Loucy (cell line): ENCODE results near the gene SNIP1.
"Not testable (repeated sequence)": the region's sequence is repeated elsewhere in the genome, so short reads cannot be mapped to it uniquely, and the experiment has no call there.

ENCODE experiments used
- H2AFZ ChIP-seq: fragments of 200-600 bp; sonication (generic); 2 replicates; pipeline ENCODE4 v1.6.0; 2016; ENCODE audit warnings: antibody characterized with exemption, mild to moderate bottlenecking, low read length, moderate library complexity
- H3F3A ChIP-seq: fragments of 200-600 bp; 2 replicates; pipeline ENCODE4 v1.6.0; 2016; ENCODE audit warnings: antibody characterized with exemption, low read depth, mild to moderate bottlenecking
- H3K27me3 ChIP-seq: fragments of 200-600 bp; sonication (generic); 2 replicates; pipeline ENCODE4 v1.6.1; 2014; ENCODE audit warnings: low read length, mild to moderate bottlenecking; ENCODE audit not compliant: insufficient read depth, poor library complexity, severe bottlenecking
- H3K36me3 ChIP-seq: fragments of 200-600 bp; sonication (generic); 2 replicates; pipeline ENCODE4 v1.6.1; 2016; ENCODE audit warnings: low read length; ENCODE audit not compliant: insufficient read depth
- H3K4me1 ChIP-seq: fragments of 200-600 bp; sonication (generic); 2 replicates; pipeline ENCODE4 v1.5.1; 2014; ENCODE audit warnings: low read length, mild to moderate bottlenecking; ENCODE audit not compliant: insufficient read depth, poor library complexity, severe bottlenecking
- H3K4me2 ChIP-seq: fragments of 200-600 bp; sonication (generic); 2 replicates; pipeline ENCODE4 v1.6.0; 2014; ENCODE audit warnings: antibody characterized with exemption, low read length, low read depth, mild to moderate bottlenecking; ENCODE audit not compliant: poor library complexity, severe bottlenecking
- H3K4me3 ChIP-seq: fragments of 200-600 bp; sonication (generic); 2 replicates; pipeline ENCODE4 v1.5.1; 2014; ENCODE audit warnings: low read length, mild to moderate bottlenecking, mixed read lengths; ENCODE audit not compliant: poor library complexity, severe bottlenecking
- H3K79me2 ChIP-seq: fragments of 200-600 bp; sonication (generic); 2 replicates; pipeline ENCODE4 v1.6.1; 2014; ENCODE audit warnings: low read length; ENCODE audit not compliant: insufficient read depth
- H3K9ac ChIP-seq: fragments of 200-600 bp; sonication (generic); 2 replicates; pipeline ENCODE4 v1.6.0; 2014; ENCODE audit warnings: mild to moderate bottlenecking, low read depth, low read length, moderate library complexity; ENCODE audit not compliant: poor library complexity, severe bottlenecking
- H3K9me2 ChIP-seq: fragments of 200-600 bp; sonication (generic); replicated peaks from 2 replicates; pipeline ENCODE4 v1.6.1; 2016; ENCODE audit warnings: low read depth, low read length, mixed read lengths
- H3K9me3 ChIP-seq: fragments of 200-600 bp; sonication (generic); 2 replicates; pipeline ENCODE4 v1.6.1; 2014; ENCODE audit warnings: mild to moderate bottlenecking, antibody characterized with exemption, low read length, low read depth; ENCODE audit not compliant: insufficient read depth
- H4K20me1 ChIP-seq: fragments of 200-600 bp; sonication (generic); 2 replicates; pipeline ENCODE4 v1.6.0; 2014; ENCODE audit warnings: antibody characterized with exemption, low read length, mild to moderate bottlenecking; ENCODE audit not compliant: insufficient read depth, poor library complexity, severe bottlenecking
- EZH2phosphoT487 ChIP-seq: fragments of 200-600 bp; IDR thresholded peaks from 2 replicates; pipeline ENCODE4 v1.6.1; 2018; ENCODE audit warnings: antibody characterized with exemption, mild to moderate bottlenecking, moderate library complexity, borderline replicate concordance
- TF ChIP-seq, protein P1 (sequence below): fragments of 200-600 bp; sonication (generic); conservative IDR thresholded peaks from 2 replicates; pipeline ENCODE4 v1.5.1; 2014; ENCODE audit warnings: mild to moderate bottlenecking, antibody characterized with exemption, low read length

The SNIP1 gene

DNA sequence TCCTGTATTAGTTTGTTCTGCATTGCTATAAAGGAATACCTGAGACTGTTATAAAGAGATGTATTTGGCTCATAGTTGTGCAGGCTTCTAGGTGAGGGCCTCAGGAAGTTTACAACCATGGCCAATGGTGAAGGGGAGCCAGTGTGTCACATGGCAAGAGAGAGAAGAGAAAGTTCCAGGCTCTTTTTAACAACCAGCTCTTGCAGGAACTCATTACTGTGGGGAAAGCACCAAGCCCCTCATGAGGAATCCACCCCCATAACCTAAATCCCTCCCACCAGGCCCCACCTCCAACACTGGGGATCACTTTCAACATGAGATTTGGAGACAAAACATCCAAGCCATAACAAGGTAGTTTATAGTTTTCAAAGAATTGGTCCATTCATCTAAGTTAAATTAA is 34.5 kb downstream of the SNIP1 start:
- Histone ChIP-seq H3K9me3 (peaks cover 3% of the 10 kb centered on the region; the same call in 1 of the 2 replicates), H3F3A (no peaks in the 10 kb centered on the region), H3K9me2 (no peaks in the 10 kb centered on the region), H3K4me2 (peak overlapping the region; percentile 89), H4K20me1 (no peaks in the 10 kb centered on the region), H3K4me1 (peaks cover 9% of the 10 kb centered on the region), H3K4me3 (peak overlapping the region; percentile 85), H3K36me3 (no peaks in the 10 kb centered on the region), H2AFZ (peak overlapping the region; percentile 82; the same call in 1 of the 2 replicates), H3K27me3 (no peaks in the 10 kb centered on the region), H3K9ac (peak overlapping the region; percentile 78), H3K79me2 (peaks cover 7% of the 10 kb centered on the region; the same call in 1 of the 2 replicates)
- TF ChIP-seq, protein P1, sequence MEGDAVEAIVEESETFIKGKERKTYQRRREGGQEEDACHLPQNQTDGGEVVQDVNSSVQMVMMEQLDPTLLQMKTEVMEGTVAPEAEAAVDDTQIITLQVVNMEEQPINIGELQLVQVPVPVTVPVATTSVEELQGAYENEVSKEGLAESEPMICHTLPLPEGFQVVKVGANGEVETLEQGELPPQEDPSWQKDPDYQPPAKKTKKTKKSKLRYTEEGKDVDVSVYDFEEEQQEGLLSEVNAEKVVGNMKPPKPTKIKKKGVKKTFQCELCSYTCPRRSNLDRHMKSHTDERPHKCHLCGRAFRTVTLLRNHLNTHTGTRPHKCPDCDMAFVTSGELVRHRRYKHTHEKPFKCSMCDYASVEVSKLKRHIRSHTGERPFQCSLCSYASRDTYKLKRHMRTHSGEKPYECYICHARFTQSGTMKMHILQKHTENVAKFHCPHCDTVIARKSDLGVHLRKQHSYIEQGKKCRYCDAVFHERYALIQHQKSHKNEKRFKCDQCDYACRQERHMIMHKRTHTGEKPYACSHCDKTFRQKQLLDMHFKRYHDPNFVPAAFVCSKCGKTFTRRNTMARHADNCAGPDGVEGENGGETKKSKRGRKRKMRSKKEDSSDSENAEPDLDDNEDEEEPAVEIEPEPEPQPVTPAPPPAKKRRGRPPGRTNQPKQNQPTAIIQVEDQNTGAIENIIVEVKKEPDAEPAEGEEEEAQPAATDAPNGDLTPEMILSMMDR: no peak
- no peak for TF ChIP-seq EZH2phosphoT487

DNA sequence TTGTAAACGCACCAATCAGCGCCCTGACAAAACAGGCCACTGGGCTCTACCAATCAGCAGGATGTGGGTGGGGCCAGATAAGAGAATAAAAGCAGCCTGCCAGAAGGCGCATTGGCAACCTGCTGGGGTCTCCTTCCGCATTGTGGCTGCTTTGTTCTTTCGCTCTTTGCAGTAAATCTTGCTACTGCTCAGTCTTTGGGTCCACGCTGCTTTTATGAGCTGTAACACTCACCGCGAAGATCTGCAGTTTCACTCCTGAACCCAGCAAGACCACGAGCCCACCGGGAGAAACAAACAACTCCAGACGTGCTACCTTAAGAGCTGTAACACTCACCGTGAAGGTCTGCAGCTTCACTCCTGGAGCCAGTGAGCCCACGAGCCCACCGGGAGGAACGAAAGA is 35.2 kb downstream of the SNIP1 start:
- not testable (repeated sequence) for H4K20me1 ChIP-seq, H3K27me3 ChIP-seq, H3K9me2 ChIP-seq, H3K9me3 ChIP-seq, H3F3A ChIP-seq, H3K4me1 ChIP-seq, H3K36me3 ChIP-seq
- peaks cover 12% of the 10 kb centered on the region for H3K79me2 ChIP-seq
- H3K4me3 ChIP-seq: peak overlapping the region; percentile 85
- H2AFZ ChIP-seq: peak overlapping the region; percentile 82; the same call in 1 of the 2 replicates
- peak overlapping the region; percentile 78 for H3K9ac ChIP-seq
- peak overlapping the region; percentile 89 for H3K4me2 ChIP-seq

DNA sequence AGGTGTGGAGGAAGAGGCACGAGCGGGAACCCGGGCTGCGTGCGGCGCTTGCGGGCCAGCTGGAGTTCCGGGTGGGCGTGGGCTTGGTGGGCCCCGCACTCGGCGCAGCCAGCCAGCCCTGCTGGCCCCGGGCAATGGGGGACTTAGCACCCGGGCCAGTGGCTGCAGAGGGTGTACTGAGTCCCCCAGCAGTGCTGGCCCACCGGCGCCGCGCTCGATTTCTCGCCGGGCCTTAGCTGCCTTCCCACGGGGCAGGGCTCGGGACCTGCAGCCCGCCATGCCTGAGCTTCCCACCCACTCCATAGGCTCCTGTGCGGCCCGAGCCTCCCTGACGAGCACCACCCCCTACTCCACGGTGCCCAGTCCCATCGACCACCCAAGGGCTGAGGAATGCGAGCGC is 35.9 kb downstream of the SNIP1 start:
- not testable (repeated sequence) for H3F3A ChIP-seq, H3K36me3 ChIP-seq, H3K9me3 ChIP-seq, H4K20me1 ChIP-seq, H3K9ac ChIP-seq, H3K27me3 ChIP-seq, H3K4me3 ChIP-seq, H2AFZ ChIP-seq, H3K4me2 ChIP-seq, H3K9me2 ChIP-seq
- peaks cover 19% of the 10 kb centered on the region for H3K79me2 ChIP-seq
- H3K4me1 ChIP-seq: peaks cover 15% of the 10 kb centered on the region

DNA sequence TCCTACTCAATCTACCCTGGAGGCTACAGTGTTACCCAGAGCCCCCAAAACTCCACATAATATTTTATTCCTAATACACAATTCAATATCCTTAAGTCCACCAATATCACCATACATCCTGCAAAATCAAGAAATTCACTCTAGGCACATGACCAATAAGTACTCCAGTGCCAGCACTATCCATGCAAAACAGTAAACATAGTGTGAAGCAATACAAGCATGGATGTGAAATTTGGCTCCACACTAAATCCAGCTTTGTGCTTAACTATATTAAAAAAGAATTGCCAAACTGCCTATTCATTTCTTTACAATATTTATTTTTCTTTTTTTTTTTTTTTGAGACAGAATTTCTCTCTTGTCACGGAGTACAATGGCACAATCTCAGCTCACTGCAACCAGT is 36.5 kb downstream of the SNIP1 start:
- H3K79me2 ChIP-seq: peaks cover 26% of the 10 kb centered on the region
- no peaks in the 10 kb centered on the region for H3K9me2 ChIP-seq
- no peaks in the 10 kb centered on the region for H3F3A ChIP-seq
- TF ChIP-seq EZH2phosphoT487: no peak
- TF ChIP-seq, protein P1: no peak
- no peak overlapping the region for H3K4me2 ChIP-seq
- peaks cover 22% of the 10 kb centered on the region for H3K4me1 ChIP-seq
- H3K9me3 ChIP-seq: peaks cover 3% of the 10 kb centered on the region; the same call in 1 of the 2 replicates
- H3K9ac ChIP-seq: no peak overlapping the region
- H2AFZ ChIP-seq: no peak overlapping the region
- peaks cover 15% of the 10 kb centered on the region for H4K20me1 ChIP-seq
- no peak overlapping the region for H3K4me3 ChIP-seq
- H3K36me3 ChIP-seq: no peaks in the 10 kb centered on the region
- no peaks in the 10 kb centered on the region for H3K27me3 ChIP-seq
